HG03575 (cell line): ENCODE results near the gene PNPLA2.

Experiments
- ATAC-seq: cut with Tn5 transposase; IDR thresholded peaks from one replicate; pipeline ENCODE4 v1.9.1; 2021; ENCODE audit not compliant: unreplicated experiment, insufficient number of reproducible peaks, low FRiP score; ENCODE audit errors: extremely low read depth

PNPLA2 gene

GRCh38 chr11:818396-819128, at the start of gene PNPLA2:
Gene PNPLA2, plus strand, starts transcription at chr11:818914. Its CDS starts 805 bp downstream, at chr11:819719.
- no peak for ATAC-seq

DNA sequence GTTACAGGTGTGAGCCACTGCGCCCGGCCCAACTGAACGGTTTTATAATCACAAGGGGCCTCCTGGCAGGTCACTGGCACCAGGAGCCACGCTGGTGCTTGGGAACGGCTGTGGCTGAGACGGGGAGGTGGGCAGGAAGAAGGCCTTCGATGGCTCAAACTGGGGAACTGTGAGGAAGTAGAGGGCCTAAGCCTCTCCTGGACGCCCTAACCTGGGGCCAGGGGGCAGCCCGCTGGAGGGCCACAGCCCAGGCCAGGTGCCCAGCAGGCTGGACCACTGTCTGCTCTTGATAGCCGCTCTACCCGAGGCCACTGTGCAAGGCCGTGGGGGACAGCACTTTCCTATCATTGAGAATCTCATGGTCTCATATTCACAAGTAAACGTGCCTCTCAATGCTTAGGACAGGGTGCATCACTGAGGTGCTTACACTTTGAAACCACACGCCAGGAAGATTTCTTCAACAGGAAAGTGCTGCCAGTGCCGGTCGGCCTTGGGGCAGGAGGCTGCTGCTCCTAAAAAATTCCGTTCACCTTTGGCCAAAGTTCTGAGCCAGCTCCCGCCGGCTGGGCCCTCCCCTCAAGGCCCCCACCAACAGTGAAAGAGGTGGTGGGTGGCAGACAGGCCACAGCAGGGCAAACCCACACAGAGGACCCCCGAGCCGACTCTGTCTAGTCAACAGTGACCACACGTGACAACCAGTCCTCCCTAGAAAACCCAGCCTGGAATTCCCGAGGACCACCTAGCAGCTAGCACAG, 48.6 kb upstream of the PNPLA2 start:
- no peak for ATAC-seq

DNA sequence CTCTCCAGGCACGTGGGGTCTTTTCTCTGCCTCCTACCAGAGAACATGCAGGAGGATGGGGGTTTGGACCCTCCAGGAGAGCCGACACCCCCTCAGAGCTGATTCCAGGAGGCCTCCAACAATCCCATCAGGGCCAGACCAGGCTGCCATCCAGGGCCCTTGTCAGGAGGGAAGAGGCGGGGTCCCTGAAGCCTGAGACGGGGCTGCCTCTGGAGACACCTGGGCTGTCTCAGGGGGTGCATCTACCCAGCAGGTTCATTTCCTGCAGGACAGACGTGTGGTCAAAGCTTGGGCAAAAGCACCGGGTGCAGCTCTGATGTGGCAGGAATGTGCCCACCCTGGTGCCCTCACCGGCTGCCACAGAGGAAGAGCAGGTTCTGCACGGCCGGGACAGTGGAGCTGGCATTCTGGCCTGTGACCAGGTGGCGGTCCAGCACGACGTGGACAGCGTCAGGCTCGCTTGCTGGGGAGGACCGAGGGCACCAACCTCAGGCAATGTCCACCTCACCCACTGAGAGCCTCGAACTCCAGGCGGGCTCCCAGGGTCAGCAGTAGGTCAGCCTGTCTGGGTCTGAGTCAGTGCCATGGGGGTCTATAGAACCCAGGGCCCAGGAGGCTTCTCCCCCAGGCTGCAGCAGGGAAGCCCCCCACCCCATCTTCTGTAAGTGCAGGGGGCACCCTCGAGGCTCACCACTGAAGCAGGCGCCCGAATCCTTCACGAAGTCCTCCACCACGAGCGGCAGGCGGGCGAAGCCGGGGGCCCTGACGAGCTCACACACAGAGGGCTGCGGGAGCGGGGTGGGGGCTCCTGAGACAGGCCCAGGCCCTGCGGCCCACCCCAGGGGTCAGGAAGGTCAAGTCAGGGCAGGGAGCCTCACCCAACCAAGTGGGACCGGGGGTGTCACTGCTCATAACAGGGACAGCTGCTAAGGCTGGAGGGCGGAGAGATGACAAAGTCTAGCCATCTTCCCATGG, 47.8 kb upstream of the PNPLA2 start:
- ATAC-seq: no peak

DNA sequence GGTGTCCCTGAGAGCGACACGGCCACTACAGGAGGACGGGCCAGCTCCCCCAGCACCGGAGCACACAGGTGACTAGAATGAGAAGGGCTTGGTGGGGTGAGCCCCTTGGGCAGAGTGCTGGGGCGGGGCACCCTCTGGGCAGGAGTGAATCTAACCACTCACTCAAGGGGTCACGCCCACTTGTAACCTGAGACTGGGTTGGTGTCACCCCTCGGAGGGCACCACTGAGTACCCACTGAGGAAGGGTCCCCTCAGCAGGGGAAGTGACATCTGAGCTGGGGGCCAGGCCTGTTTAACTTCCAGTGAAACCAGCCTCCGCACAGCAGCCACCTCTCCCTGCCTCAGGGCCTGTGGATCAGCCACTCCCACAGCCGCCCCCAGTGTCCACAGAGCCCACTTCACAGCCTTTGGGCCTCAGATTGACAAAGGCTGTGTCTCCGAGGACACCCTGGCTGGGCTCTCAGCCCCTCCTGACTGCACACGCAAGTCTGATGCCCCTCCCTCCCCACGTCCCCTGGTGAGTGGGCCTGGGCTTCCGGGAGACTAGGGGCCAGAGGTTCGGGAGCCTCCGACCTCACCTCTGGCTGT, 47.0 kb upstream of the PNPLA2 start:
- ATAC-seq: no peak

DNA sequence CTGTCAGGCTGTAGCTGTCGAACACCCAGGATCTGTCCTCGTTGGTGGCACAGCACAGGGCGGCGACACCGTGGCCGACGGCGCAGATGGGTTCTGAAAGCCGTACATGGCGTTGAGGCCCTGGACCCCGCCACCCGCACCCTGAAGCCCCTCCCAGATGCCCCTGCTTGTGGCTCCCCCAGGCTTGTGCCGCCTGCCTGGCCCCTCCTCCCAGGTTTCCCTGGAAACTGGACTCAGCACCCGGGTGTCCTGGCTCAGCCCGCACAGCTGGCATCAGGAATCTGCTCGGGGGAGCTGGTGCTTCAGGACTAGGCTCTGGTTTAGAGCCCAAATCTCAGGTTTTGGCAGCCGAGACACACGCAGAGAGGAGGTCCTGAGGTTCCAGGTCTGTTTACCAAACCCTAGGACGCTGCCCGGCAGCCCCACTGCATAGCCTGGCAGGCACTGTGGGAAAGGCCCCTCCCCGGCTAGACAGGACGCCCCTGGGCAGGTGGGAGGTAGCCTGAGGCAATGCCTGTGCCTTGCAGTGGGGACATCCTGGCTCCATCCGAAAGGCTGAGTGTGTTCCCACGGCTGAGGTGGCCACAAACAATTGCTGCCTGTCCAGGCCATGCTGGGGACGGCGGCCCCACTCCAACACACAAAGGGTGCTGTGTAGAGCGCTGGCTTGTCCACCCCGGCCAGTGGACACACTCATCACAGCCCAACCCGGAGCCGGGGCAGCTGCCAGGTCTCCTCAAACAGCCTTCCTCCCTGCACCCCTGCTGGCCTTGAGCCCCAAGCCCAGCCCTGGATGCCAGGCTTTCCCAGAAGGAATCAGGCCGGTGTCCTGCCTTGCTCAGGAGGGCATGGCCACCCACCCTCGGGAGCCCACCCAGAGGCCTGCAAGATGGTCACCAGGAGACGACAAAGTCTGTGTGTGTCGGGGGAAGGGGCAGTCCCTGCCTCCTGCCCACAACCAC, 46.0 kb upstream of the PNPLA2 start:
- no peak for ATAC-seq

DNA sequence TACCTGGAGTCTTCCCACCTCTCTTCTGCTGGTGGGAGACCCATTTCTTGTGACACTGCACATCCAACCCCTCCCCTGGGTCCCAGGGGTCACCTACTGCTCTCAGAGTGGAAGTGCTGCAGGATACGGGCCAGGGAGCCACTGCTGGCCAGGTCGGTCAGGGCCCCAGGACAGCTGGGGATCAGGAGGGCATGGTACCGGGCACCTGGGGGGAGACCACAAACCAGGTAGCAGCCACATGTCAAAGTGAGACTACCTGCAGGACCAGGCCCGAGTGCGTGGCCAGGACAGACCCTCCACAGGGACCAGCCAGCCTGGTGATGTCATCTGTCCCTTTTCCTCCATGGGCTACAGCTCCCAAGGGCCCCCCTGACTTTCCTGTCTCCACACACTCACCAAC, 45.3 kb upstream of the PNPLA2 start:
- ATAC-seq: no peak

DNA sequence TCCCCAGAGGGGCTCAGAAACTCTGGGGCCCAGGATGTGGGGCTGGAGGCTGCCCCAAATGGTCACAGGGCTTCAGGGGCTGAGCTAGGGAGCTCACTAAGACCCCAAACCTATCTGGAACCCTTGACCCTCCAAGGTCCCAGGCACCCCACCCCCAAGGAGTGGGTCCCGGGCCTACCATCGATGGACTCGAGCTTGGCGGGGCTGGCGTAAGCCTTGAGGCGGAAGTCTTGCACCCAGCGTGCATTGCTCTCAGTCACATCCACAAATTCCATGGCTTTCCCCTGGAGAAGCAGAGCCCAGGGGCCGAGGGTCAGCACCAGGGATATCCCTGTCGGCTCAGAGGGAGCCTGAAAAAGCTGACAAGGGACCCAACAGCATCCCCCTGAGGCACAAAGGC, 44.9 kb upstream of the PNPLA2 start:
- ATAC-seq: no peak

DNA sequence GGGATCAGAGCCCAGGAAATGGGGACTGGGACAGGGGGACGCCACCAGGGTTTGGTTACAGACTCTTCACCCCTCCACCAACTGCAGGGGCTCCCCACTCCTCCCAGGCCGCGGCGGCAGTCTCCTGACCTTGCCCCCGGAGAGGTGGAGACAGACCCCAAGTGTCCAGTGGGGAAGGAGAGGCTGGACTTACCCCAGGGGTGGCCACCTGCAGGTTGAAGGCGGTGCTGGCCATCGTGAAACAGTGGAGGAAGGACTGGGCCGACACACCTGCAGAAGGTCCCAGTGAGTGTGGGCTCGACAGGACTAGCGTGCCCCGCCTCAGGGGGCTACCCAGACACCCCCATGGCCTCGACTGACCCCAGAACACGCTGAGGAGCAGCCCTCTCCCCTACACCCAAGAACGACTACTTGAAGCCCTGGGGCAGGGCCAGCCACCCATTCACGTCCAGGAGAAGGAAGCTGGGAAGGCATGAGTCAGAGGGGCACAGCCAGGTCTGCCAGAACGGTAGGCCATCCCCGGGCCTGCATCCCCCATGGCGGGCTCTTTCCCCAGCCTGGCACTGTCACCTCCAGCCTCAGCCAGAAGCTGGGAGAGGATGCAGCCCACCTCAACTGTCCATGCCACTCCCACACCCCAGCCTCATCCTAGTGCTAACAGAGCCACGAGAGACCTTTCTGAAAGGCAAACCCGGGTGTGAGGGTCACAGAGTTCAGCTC, 43.7 kb upstream of the PNPLA2 start:
- no peak for ATAC-seq

DNA sequence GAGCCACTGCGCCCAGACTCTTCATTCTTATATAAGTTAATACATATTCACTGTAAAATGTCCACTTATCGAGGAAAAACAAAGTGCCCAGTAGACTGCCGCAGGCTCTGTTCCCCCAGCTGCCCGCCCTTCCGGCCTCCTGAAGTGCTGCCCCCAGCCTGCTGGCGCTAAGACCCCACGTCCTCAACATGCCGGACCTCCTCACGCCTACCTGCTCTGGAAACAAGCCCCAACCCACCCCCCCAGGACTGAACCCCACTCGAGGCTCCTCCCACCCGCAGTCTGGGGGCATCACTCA, 42.5 kb upstream of the PNPLA2 start:
- no peak for ATAC-seq

DNA sequence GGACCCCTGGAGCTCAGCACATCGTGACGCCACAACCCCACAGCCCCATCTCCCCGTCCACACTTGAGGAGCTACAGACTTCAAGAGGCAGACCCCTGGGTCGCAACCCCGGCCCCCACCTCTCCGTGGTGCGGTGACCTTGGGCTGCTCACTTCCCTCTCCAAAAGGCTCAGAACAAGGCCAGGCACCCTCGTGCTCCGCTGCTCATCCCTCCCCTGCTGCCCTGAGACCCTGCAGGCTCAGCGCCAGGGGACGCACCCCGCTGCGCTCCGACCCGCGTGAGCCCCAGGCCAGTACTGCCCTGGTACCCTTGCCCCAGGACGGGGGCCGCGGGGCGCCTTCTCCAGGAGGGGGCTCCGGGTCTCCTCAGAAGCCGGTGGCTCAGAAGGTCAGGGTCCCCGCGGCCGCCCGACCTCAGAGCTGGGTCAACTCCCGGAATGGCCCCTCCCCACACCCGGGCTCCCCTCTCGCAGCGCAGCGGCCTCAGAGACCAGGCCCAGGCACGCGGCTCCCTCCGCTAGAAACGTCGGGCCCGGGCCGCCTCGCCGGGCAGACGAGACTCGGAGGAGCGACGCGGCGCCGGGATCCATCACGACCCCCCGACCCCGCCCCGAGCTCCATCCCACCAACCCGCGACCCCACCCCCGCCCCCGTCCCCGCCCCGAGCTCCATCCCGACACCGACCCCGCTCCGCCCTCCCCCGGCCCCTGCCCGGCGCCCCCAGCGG, 42.0 kb upstream of the PNPLA2 start:
- no peak for ATAC-seq

DNA sequence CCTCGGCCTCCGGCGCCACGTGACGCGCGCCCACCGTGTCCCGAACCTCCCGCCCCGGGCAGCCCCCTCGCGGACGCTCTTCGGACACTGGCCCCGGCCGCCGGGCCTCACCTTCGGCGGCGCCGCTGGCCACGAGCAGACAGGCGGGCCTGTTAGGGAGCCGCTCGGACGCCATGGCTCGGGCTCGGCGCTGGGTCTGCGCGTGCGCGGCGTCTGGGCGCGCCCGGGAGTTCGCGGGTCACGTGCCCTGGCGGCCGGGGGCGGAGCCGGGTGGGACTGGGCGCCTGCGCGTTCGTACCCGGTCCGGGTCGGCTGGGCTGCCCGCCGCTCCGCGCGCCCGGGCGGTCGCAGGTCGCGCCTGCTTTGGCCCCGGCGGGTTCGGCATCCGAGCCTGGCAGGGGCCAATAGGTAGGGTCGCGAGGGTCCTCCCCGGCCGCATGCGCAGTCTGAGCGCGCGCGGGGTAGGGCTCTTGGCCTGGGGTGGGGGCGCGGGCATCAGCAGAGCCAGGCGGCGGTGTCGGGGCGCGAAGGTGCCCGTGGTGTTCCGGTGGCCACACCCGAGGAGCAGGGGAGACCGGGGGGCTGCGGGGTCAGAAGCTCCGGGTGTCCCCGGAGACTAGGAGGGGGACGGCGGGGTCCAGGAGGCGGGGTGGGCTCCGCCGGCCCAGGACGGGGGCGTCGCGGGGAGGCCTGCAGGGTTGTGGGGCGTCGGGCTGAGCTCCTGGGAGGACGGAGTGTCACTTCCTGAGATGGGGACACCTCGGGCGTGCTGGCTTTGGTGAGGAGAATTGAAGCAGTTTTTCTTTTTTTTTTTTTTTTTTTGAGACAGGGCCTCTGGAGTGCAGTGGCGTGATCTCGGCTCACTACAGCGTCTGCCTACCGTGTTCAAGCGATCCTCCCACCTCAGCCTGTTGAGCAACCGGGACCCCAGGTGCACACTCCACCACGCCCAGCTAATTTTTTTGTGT, 41.1 kb upstream of the PNPLA2 start, which contains the start of gene GATD1:
Gene GATD1 (minus strand): TSS at position 200 of the 968 bp plus-strand sequence. CDS start 25 bp downstream, at position 175.
- no peak for ATAC-seq

GRCh38 chr11:778976-779954, 39.4 kb upstream of the PNPLA2 start:
- ATAC-seq: no peak

- no peak for ATAC-seq
These were observed 38.7 kb upstream of the PNPLA2 start for GRCh38 chr11:779955-780532.
